Epithelial cell of proximal tubule (primary cell): Measurements from ENCODE around the gene CCDC195. TPM values are rescaled to one million over a fixed set of nuclear protein-coding genes. Genes with fewer than 3 reads are reported as not detected.

Experiments
- DNase-seq: peaks from one replicate; pipeline ENCODE4 v3.0.0-alpha.2; 2011; ENCODE audit warnings: low read depth
- H3K4me3 ChIP-seq: 2 replicates; pipeline ENCODE4 v1.5.1; 2011; ENCODE audit warnings: low read depth, mild to moderate bottlenecking, low read length
- CTCF ChIP-seq: conservative IDR thresholded peaks from 2 replicates; pipeline ENCODE4 v1.5.1; 2012; ENCODE audit warnings: low read depth, mild to moderate bottlenecking, low read length
- total RNA-seq: library from RNA; depleted of rRNA; stranded (reverse); fragments of >200 nt; gene quantifications from 2 replicates; pipeline ENCODE4 v1.2.3, GENCODE V29; 2015

Gene CCDC195
- total RNA-seq, 1 donor from 2014 or later, result not detected

- no peak for DNase-seq
- no peak overlapping the region for H3K4me3 ChIP-seq
- TF ChIP-seq CTCF, result no peak
Measured at GRCh38 chr2:224747765-224748164, 31.6 kb upstream of the CCDC195 start.

DNA sequence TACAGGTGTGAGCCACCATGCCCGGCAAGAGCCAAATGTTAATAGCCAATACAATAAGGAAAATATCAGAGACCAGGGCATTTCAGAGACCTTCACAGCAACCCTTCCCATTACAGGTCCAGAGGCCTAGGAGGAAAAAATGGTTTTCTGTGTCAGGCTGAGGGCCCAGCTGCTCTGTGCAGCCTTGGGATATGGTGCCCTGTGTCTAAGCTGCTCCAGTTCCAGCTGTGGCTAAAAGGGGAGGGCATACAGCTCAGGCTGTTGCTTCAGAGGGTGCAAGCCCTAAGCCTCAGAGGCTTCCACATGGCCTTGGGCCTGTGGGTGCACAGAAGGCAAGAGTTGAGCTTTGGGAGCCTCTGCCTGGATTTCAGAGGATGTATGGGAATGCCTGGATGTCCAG, 20.1 kb upstream of the CCDC195 start:
- TF ChIP-seq CTCF, result no peak
- no peak overlapping the region for H3K4me3 ChIP-seq
- no peak for DNase-seq

DNA sequence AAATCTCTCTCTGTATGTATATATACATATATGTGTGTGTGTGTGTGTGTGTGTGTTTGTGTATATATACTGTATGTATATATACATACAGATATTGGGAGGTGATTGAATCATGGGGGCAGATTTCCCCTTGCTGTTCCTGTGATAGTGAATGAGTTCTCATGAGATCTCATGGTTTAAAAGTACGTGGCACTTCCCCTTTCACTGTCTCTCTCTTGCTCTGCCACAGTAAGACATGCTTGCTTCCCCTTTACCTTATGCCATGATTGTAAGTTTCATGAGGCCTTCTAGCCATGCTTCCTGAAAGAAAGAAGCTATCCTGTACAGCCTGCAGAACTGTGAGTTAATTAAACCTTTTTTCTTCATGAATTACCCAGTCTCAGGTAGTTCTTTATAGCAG, 18.8 kb upstream of the CCDC195 start:
- DNase-seq, result no peak
- no peak overlapping the region for H3K4me3 ChIP-seq
- TF ChIP-seq CTCF, result no peak

DNA sequence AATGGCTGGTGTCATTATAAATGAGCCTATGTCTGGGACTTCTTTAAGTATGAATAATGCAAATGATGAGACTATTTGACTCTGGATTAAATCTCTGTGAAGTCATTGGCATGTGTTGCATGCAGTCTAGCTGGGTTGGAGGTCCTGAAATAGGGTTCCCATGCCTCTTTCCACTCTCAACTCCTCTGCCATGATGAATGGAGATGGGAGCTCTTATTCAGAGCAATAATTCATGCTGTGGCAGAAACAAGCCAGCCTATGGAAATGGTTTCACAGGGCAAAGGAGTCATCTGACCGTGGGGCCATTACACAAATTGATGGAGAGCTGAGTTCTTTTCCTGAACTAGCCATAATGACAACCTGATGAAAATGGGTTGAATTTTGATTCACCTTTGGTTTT, 15.5 kb upstream of the CCDC195 start:
- DNase-seq, result no peak
- no peak for TF ChIP-seq CTCF
- no peak overlapping the region for H3K4me3 ChIP-seq

GRCh38 chr2:224729435-224729834, 13.3 kb upstream of the CCDC195 start:
- DNase-seq, result no peak
- TF ChIP-seq CTCF, result no peak
- H3K4me3 ChIP-seq, result no peak overlapping the region

GRCh38 chr2:224724331-224724730, 8.2 kb upstream of the CCDC195 start:
- DNase-seq, result no peak
- H3K4me3 ChIP-seq, result no peak overlapping the region
- TF ChIP-seq CTCF, result no peak

- TF ChIP-seq CTCF, result no peak
- no peak for DNase-seq
Measured at GRCh38 chr2:224723586-224724217, 7.5 kb upstream of the CCDC195 start.

More at GRCh38 chr2:224723586-224724217, 7.5 kb upstream of the CCDC195 start:
- H3K4me3 ChIP-seq, result no peak overlapping the region
